NK-92 (cell line): ENCODE results near the gene ABHD6.
"Not testable (repeated sequence)": the region's sequence is repeated elsewhere in the genome, so short reads cannot be mapped to it uniquely, and the experiment has no call there.

Experiments used
- DNase-seq: peaks from one replicate; lab custom pipeline; 2025; ENCODE audit not compliant: unreplicated experiment; lab: John Stamatoyannopoulos, UW

Gene ABHD6

GRCh38 chr3:58237238-58237940, at the start of gene ABHD6:
TSS of gene ABHD6 (plus strand) at chr3:58237792. CDS start at chr3:58256587, 18,795 bp downstream.
- DNase-seq = no peak

- DNase-seq = no peak
Measured at GRCh38 chr3:58188173-58188564, 49.4 kb upstream of the ABHD6 start.

GRCh38 chr3:58188921-58189451, 48.6 kb upstream of the ABHD6 start:
- no peak for DNase-seq

- no peak for DNase-seq
Measured at GRCh38 chr3:58189691-58190090, 47.9 kb upstream of the ABHD6 start.

GRCh38 chr3:58190291-58190690, 47.3 kb upstream of the ABHD6 start:
- no peak for DNase-seq

- no peak for DNase-seq
Measured at GRCh38 chr3:58190882-58191281, 46.7 kb upstream of the ABHD6 start.

- DNase-seq = no peak
Measured at GRCh38 chr3:58191361-58191991, 46.1 kb upstream of the ABHD6 start.

GRCh38 chr3:58192069-58192468, 45.5 kb upstream of the ABHD6 start:
- DNase-seq = no peak

GRCh38 chr3:58193682-58194407, 43.7 kb upstream of the ABHD6 start:
- no peak for DNase-seq

GRCh38 chr3:58197588-58197987, 40.0 kb upstream of the ABHD6 start:
- no peak for DNase-seq

- DNase-seq = no peak
Measured at GRCh38 chr3:58198362-58198761, 39.2 kb upstream of the ABHD6 start.

- DNase-seq = no peak
Measured at GRCh38 chr3:58198804-58199203, 38.8 kb upstream of the ABHD6 start.

- no peak for DNase-seq
Measured at GRCh38 chr3:58200121-58200709, 37.4 kb upstream of the ABHD6 start.

GRCh38 chr3:58200846-58201355, 36.7 kb upstream of the ABHD6 start:
- no peak for DNase-seq

- DNase-seq = not testable (repeated sequence)
Measured at GRCh38 chr3:58201451-58201850, 36.1 kb upstream of the ABHD6 start.

- DNase-seq = no peak
Measured at GRCh38 chr3:58202917-58203360, 34.7 kb upstream of the ABHD6 start.

GRCh38 chr3:58203541-58203940, 34.1 kb upstream of the ABHD6 start:
- DNase-seq = no peak

- DNase-seq = no peak
Measured at GRCh38 chr3:58204720-58205119, 32.9 kb upstream of the ABHD6 start.

- no peak for DNase-seq
Measured at GRCh38 chr3:58205981-58206380, 31.6 kb upstream of the ABHD6 start.

- no peak for DNase-seq
Measured at GRCh38 chr3:58206406-58207011, 31.1 kb upstream of the ABHD6 start.

- no peak for DNase-seq
Measured at GRCh38 chr3:58207954-58208353, 29.6 kb upstream of the ABHD6 start.
